Measurements from ENCODE around the gene BLVRA.
"Not testable (repeated sequence)": the region's sequence is repeated elsewhere in the genome, so short reads cannot be mapped to it uniquely, and the experiment has no call there.

Gene BLVRA

GRCh38 chr7:43758029-43758821 is at the start of gene BLVRA:
TSS of gene BLVRA (plus strand) at chr7:43758680. CDS start at chr7:43771159, 12,479 bp downstream.
- DNase-seq = peak; percentile 56

GRCh38 chr7:43711503-43711902 is 47.0 kb upstream of the BLVRA start:
- DNase-seq = no peak

GRCh38 chr7:43715966-43716365 is 42.5 kb upstream of the BLVRA start:
- not testable (repeated sequence) for DNase-seq

- no peak for DNase-seq
Observed at GRCh38 chr7:43716598-43716997, 41.9 kb upstream of the BLVRA start.

- DNase-seq = peak; percentile 47
Observed at GRCh38 chr7:43721193-43721806, 37.2 kb upstream of the BLVRA start.

- no peak for DNase-seq
Observed at GRCh38 chr7:43723007-43723341, 35.5 kb upstream of the BLVRA start.

- DNase-seq = no peak
Observed at GRCh38 chr7:43725251-43725650, 33.2 kb upstream of the BLVRA start.

- DNase-seq = no peak
Observed at GRCh38 chr7:43726466-43726865, 32.0 kb upstream of the BLVRA start.

GRCh38 chr7:43727003-43727402 is 31.5 kb upstream of the BLVRA start:
- DNase-seq = no peak

GRCh38 chr7:43727494-43727893 is 31.0 kb upstream of the BLVRA start:
- no peak for DNase-seq

GRCh38 chr7:43729214-43729923 is 29.1 kb upstream of the BLVRA start, which contains the start of gene COA1:
TSS of gene COA1 (minus strand) at chr7:43729523. CDS start at chr7:43648614, 80,909 bp downstream.
- peak; percentile 86 for DNase-seq

- no peak for DNase-seq
Observed at GRCh38 chr7:43729924-43730248, 28.6 kb upstream of the BLVRA start.

GRCh38 chr7:43731494-43731893 is 27.0 kb upstream of the BLVRA start:
- DNase-seq = not testable (repeated sequence)

GRCh38 chr7:43734575-43735332 is 23.7 kb upstream of the BLVRA start:
- DNase-seq = not testable (repeated sequence)

GRCh38 chr7:43735403-43735801 is 23.1 kb upstream of the BLVRA start:
- DNase-seq = peak; percentile 51

GRCh38 chr7:43735802-43736603 is 22.5 kb upstream of the BLVRA start:
- DNase-seq = peak; percentile 76

- no peak for DNase-seq
Observed at GRCh38 chr7:43737467-43738127, 20.9 kb upstream of the BLVRA start.

- no peak for DNase-seq
Observed at GRCh38 chr7:43742692-43743091, 15.8 kb upstream of the BLVRA start.

GRCh38 chr7:43747328-43748105 is 11.0 kb upstream of the BLVRA start:
- DNase-seq = no peak

GRCh38 chr7:43749383-43749940 is 9.0 kb upstream of the BLVRA start:
- no peak for DNase-seq
